GM13976 (cell line): Measurements from ENCODE around the gene CES2.
"Not testable (repeated sequence)": the region's sequence is repeated elsewhere in the genome, so short reads cannot be mapped to it uniquely, and the experiment has no call there.

Experiments used
- DNase-seq: peaks from one replicate; pipeline ENCODE4 v3.0.0; 2012; ENCODE audit warnings: low spot score
- CTCF ChIP-seq: IDR thresholded peaks from 2 replicates; pipeline ENCODE4 v1.5.1; 2012; ENCODE audit warnings: borderline replicate concordance, mild to moderate bottlenecking; ENCODE audit not compliant: insufficient read depth; ENCODE audit errors: extremely low read depth, missing control alignments, control extremely low read depth
- in situ Hi-C: fragments of 300-500 bp; cut with MboI; formaldehyde crosslinking; loops from one replicate; pipeline ENCODE4 v1.12.0; 2022; ENCODE audit warnings: low sequenced_read_pairs, mixed read lengths, inconsistent platforms; ENCODE audit not compliant: unreplicated experiment

CES2 gene

GRCh38 chr16:66942981-66943380 lies 7.7 kb downstream of the CES2 start:
- no peak for DNase-seq
- TF ChIP-seq CTCF = no peak
- in situ Hi-C loops = no loop called here

GRCh38 chr16:66943426-66944053 lies 8.2 kb downstream of the CES2 start:
- no peak for TF ChIP-seq CTCF
- in situ Hi-C loops = no loop called here
- no peak for DNase-seq

- no peak for DNase-seq
- no peak for TF ChIP-seq CTCF
These were observed 8.7 kb downstream of the CES2 start for GRCh38 chr16:66944054-66944441.

GRCh38 chr16:66944971-66945370 lies 9.7 kb downstream of the CES2 start:
- DNase-seq, in situ Hi-C loops: not testable (repeated sequence)

More at GRCh38 chr16:66944054-66944441, 8.7 kb downstream of the CES2 start:
- in situ Hi-C loops = no loop called here

- no peak for TF ChIP-seq CTCF
- in situ Hi-C loops = no loop called here
- no peak for DNase-seq
These were observed 10.6 kb downstream of the CES2 start for GRCh38 chr16:66945939-66946338.

- DNase-seq = no peak
- in situ Hi-C loops = no loop called here
- no peak for TF ChIP-seq CTCF
These were observed 11.2 kb downstream of the CES2 start for GRCh38 chr16:66946541-66946940.

- DNase-seq = no peak
- no peak for TF ChIP-seq CTCF
- in situ Hi-C loops = no loop called here
These were observed 11.6 kb downstream of the CES2 start for GRCh38 chr16:66946974-66947301.
